Measurements from ENCODE around the gene PRKG1.

Gene PRKG1

GRCh38 chr10:52269233-52269632, 1194.9 kb downstream of the PRKG1 start:
- H3K9me3 ChIP-seq (ENCODE audit: insufficient read depth, low read length) = no peaks in the 10 kb centered on the region
- no peaks in the 10 kb centered on the region for H3K27me3 ChIP-seq (ENCODE audit: low read depth, low read length)
- H3K4me2 ChIP-seq (ENCODE audit: low read length) = no peak overlapping the region
- H3K79me2 ChIP-seq (ENCODE audit: low read length) = no peaks in the 10 kb centered on the region
- no peaks in the 10 kb centered on the region for H3K36me3 ChIP-seq (replicated peaks; ENCODE audit: low read depth, low read length)
- H4K20me1 ChIP-seq (ENCODE audit: insufficient read depth, low read length) = no peaks in the 10 kb centered on the region
- no peak overlapping the region for H3K27ac ChIP-seq (ENCODE audit: low read length)
- H3K9ac ChIP-seq (ENCODE audit: low read length) = no peak overlapping the region
- H2AFZ ChIP-seq (ENCODE audit: low read depth, low read length) = no peak overlapping the region
- H3K4me1 ChIP-seq (ENCODE audit: low read length) = peaks cover 6% of the 10 kb centered on the region; the same call in 1 of the 2 replicates
- no peak overlapping the region for H3K4me3 ChIP-seq (ENCODE audit: low read length)
- TF ChIP-seq CTCF (IDR thresholded peaks at IDR 0.05; ENCODE audit: low read depth, low read length) (no peak), EZH2phosphoT487 (IDR thresholded peaks at IDR 0.05; ENCODE audit: low read depth) (no peak)

GRCh38 chr10:52276163-52276562, 1201.9 kb downstream of the PRKG1 start:
- Histone ChIP-seq H3K36me3 (replicated peaks; ENCODE audit: low read depth, low read length) (no peaks in the 10 kb centered on the region), H3K79me2 (ENCODE audit: low read length) (no peaks in the 10 kb centered on the region), H2AFZ (ENCODE audit: low read depth, low read length) (no peak overlapping the region), H4K20me1 (ENCODE audit: insufficient read depth, low read length) (no peaks in the 10 kb centered on the region), H3K27ac (ENCODE audit: low read length) (no peak overlapping the region), H3K27me3 (ENCODE audit: low read depth, low read length) (no peaks in the 10 kb centered on the region), H3K4me2 (ENCODE audit: low read length) (no peak overlapping the region), H3K9me3 (ENCODE audit: insufficient read depth, low read length) (no peaks in the 10 kb centered on the region), H3K4me1 (ENCODE audit: low read length) (no peaks in the 10 kb centered on the region), H3K9ac (ENCODE audit: low read length) (no peak overlapping the region), H3K4me3 (ENCODE audit: low read length) (no peak overlapping the region)
- TF ChIP-seq EZH2phosphoT487 (IDR thresholded peaks at IDR 0.05; ENCODE audit: low read depth) (no peak), CTCF (IDR thresholded peaks at IDR 0.05; ENCODE audit: low read depth, low read length) (no peak)

- no peak overlapping the region for H3K4me3 ChIP-seq (ENCODE audit: low read length)
- no peaks in the 10 kb centered on the region for H3K36me3 ChIP-seq (replicated peaks; ENCODE audit: low read depth, low read length)
- no peak overlapping the region for H2AFZ ChIP-seq (ENCODE audit: low read depth, low read length)
- H3K4me2 ChIP-seq (ENCODE audit: low read length) = no peak overlapping the region
- no peak overlapping the region for H3K9ac ChIP-seq (ENCODE audit: low read length)
- no peaks in the 10 kb centered on the region for H3K79me2 ChIP-seq (ENCODE audit: low read length)
- no peak overlapping the region for H3K27ac ChIP-seq (ENCODE audit: low read length)
- no peaks in the 10 kb centered on the region for H3K4me1 ChIP-seq (ENCODE audit: low read length)
- no peaks in the 10 kb centered on the region for H3K9me3 ChIP-seq (ENCODE audit: insufficient read depth, low read length)
- H3K27me3 ChIP-seq (ENCODE audit: low read depth, low read length) = no peaks in the 10 kb centered on the region
- TF ChIP-seq CTCF (IDR thresholded peaks at IDR 0.05; ENCODE audit: low read depth, low read length) (no peak), EZH2phosphoT487 (IDR thresholded peaks at IDR 0.05; ENCODE audit: low read depth) (no peak)
- no peaks in the 10 kb centered on the region for H4K20me1 ChIP-seq (ENCODE audit: insufficient read depth, low read length)
Measured at GRCh38 chr10:52276986-52277385, 1202.7 kb downstream of the PRKG1 start.

- Histone ChIP-seq H3K4me1 (ENCODE audit: low read length) (peaks cover 15% of the 10 kb centered on the region), H3K27me3 (ENCODE audit: low read depth, low read length) (no peaks in the 10 kb centered on the region), H3K27ac (ENCODE audit: low read length) (no peak overlapping the region), H3K9me3 (ENCODE audit: insufficient read depth, low read length) (no peaks in the 10 kb centered on the region), H3K4me2 (ENCODE audit: low read length) (no peak overlapping the region), H3K36me3 (replicated peaks; ENCODE audit: low read depth, low read length) (peaks cover 5% of the 10 kb centered on the region), H3K79me2 (ENCODE audit: low read length) (no peaks in the 10 kb centered on the region), H2AFZ (ENCODE audit: low read depth, low read length) (no peak overlapping the region), H3K9ac (ENCODE audit: low read length) (no peak overlapping the region), H3K4me3 (ENCODE audit: low read length) (no peak overlapping the region), H4K20me1 (ENCODE audit: insufficient read depth, low read length) (no peaks in the 10 kb centered on the region)
- TF ChIP-seq EZH2phosphoT487 (IDR thresholded peaks at IDR 0.05; ENCODE audit: low read depth) = no peak
- TF ChIP-seq CTCF (IDR thresholded peaks at IDR 0.05; ENCODE audit: low read depth, low read length) = no peak
Measured at GRCh38 chr10:52279546-52279945, 1205.3 kb downstream of the PRKG1 start.

All from OCI-LY3 (cell line).